ENCODE data around the gene RALBP1. TPM values are rescaled to one million over a fixed set of nuclear protein-coding genes. Genes with fewer than 3 reads are reported as not detected.

RALBP1 gene
- total RNA-seq, 2 donors from 2014 or later = 41.4 to 50.4 TPM

GRCh38 chr18:9535430-9535991 is 60.2 kb downstream of the RALBP1 start:
- no peak for DNase-seq (ENCODE audit: low spot score)
- intact Hi-C loops (cut with DNase I) = no loop called here

- DNase-seq (ENCODE audit: low spot score) = no peak
- intact Hi-C loops (cut with DNase I) = no loop called here
These were observed 61.2 kb downstream of the RALBP1 start for GRCh38 chr18:9536354-9537152.

- intact Hi-C loops (cut with DNase I) = no loop called here
- DNase-seq (ENCODE audit: low spot score) = no peak
These were observed 62.4 kb downstream of the RALBP1 start for GRCh38 chr18:9537677-9538076.

GRCh38 chr18:9539283-9539682 is 64.0 kb downstream of the RALBP1 start:
- no peak for DNase-seq (ENCODE audit: low spot score)
- intact Hi-C loops (cut with DNase I) = no loop called here

GRCh38 chr18:9539938-9540337 is 64.6 kb downstream of the RALBP1 start:
- intact Hi-C loops (cut with DNase I) = no loop called here
- no peak for DNase-seq (ENCODE audit: low spot score)

- intact Hi-C loops (cut with DNase I) = no loop called here
- DNase-seq (ENCODE audit: low spot score) = no peak
These were observed 67.6 kb downstream of the RALBP1 start for GRCh38 chr18:9542924-9543323.

GRCh38 chr18:9545029-9545428 is 69.7 kb downstream of the RALBP1 start:
- no peak for DNase-seq (ENCODE audit: low spot score)
- intact Hi-C loops (cut with DNase I) = no loop called here

- intact Hi-C loops (cut with DNase I) = no loop called here
- DNase-seq (ENCODE audit: low spot score) = no peak
These were observed 71.2 kb downstream of the RALBP1 start for GRCh38 chr18:9546468-9546867.

GRCh38 chr18:9547782-9548181 is 72.5 kb downstream of the RALBP1 start:
- DNase-seq (ENCODE audit: low spot score) = no peak
- intact Hi-C loops (cut with DNase I) = no loop called here

GRCh38 chr18:9549405-9549804 is 74.1 kb downstream of the RALBP1 start:
- intact Hi-C loops (cut with DNase I) = no loop called here
- DNase-seq (ENCODE audit: low spot score) = no peak

- DNase-seq (ENCODE audit: low spot score) = no peak
- intact Hi-C loops (cut with DNase I) = no loop called here
These were observed 75.1 kb downstream of the RALBP1 start for GRCh38 chr18:9550429-9550828.

GRCh38 chr18:9552191-9552590 is 76.9 kb downstream of the RALBP1 start:
- intact Hi-C loops (cut with DNase I) = no loop called here
- DNase-seq (ENCODE audit: low spot score) = no peak

- no peak for DNase-seq (ENCODE audit: low spot score)
- intact Hi-C loops (cut with DNase I) = no loop called here
These were observed 77.3 kb downstream of the RALBP1 start for GRCh38 chr18:9552616-9553015.

- intact Hi-C loops (cut with DNase I) = no loop called here
- DNase-seq (ENCODE audit: low spot score) = no peak
These were observed 82.1 kb downstream of the RALBP1 start for GRCh38 chr18:9557250-9557943.

- no peak for DNase-seq (ENCODE audit: low spot score)
- intact Hi-C loops (cut with DNase I) = no loop called here
These were observed 83.2 kb downstream of the RALBP1 start for GRCh38 chr18:9558387-9559064.

GRCh38 chr18:9559253-9559652 is 83.9 kb downstream of the RALBP1 start:
- intact Hi-C loops (cut with DNase I) = no loop called here
- DNase-seq (ENCODE audit: low spot score) = no peak

GRCh38 chr18:9561759-9562158 is 86.4 kb downstream of the RALBP1 start:
- DNase-seq (ENCODE audit: low spot score) = no peak
- intact Hi-C loops (cut with DNase I) = no loop called here

GRCh38 chr18:9562584-9562983 is 87.3 kb downstream of the RALBP1 start:
- no peak for DNase-seq (ENCODE audit: low spot score)
- intact Hi-C loops (cut with DNase I) = no loop called here

- no peak for DNase-seq (ENCODE audit: low spot score)
- intact Hi-C loops (cut with DNase I) = no loop called here
These were observed 88.0 kb downstream of the RALBP1 start for GRCh38 chr18:9563331-9563730.

- DNase-seq (ENCODE audit: low spot score) = no peak
- intact Hi-C loops (cut with DNase I) = no loop called here
These were observed 90.1 kb downstream of the RALBP1 start for GRCh38 chr18:9565407-9565806.
